Stimulated activated naive CD4-positive, alpha-beta T cell (primary cell): ENCODE measurements around the gene MGLL.
"Not testable (repeated sequence)": the region's sequence is repeated elsewhere in the genome, so short reads cannot be mapped to it uniquely, and the experiment has no call there.

Experiments used
- DNase-seq, 6 experiments: peaks; one replicate each; lab custom pipeline; 2025; lab: John Stamatoyannopoulos, UW

Gene MGLL

GRCh38 chr3:127707851-127708411 is 114.4 kb downstream of the MGLL start:
- DNase-seq: no peak

- DNase-seq: no peak
Observed at GRCh38 chr3:127706785-127707351, 115.4 kb downstream of the MGLL start.

- DNase-seq: no peak
Observed at GRCh38 chr3:127706312-127706711, 116.0 kb downstream of the MGLL start.

- DNase-seq: not testable (repeated sequence)
Observed at GRCh38 chr3:127704840-127705239, 117.5 kb downstream of the MGLL start.

GRCh38 chr3:127702151-127702578 is 120.2 kb downstream of the MGLL start:
- DNase-seq: no peak

- DNase-seq: no peak
Observed at GRCh38 chr3:127701280-127701911, 120.9 kb downstream of the MGLL start.

GRCh38 chr3:127700406-127700805 is 121.9 kb downstream of the MGLL start:
- no peak for DNase-seq

GRCh38 chr3:127699416-127700300 is 122.7 kb downstream of the MGLL start:
- no peak for DNase-seq

GRCh38 chr3:127698691-127699415 is 123.5 kb downstream of the MGLL start:
- no peak for DNase-seq

- DNase-seq: no peak
Observed at GRCh38 chr3:127698286-127698685, 124.0 kb downstream of the MGLL start.

GRCh38 chr3:127697551-127698240 is 124.6 kb downstream of the MGLL start:
- peak in 4 of 6 experiments; percentile 28 to 42 (median 33) for DNase-seq

- DNase-seq: peak; percentile 8 to 40 (median 25)
Observed at GRCh38 chr3:127694467-127695215, 127.7 kb downstream of the MGLL start.

GRCh38 chr3:127693336-127693843 is 128.9 kb downstream of the MGLL start:
- DNase-seq: no peak

- DNase-seq: no peak
Observed at GRCh38 chr3:127692501-127693335, 129.6 kb downstream of the MGLL start.

GRCh38 chr3:127691974-127692373 is 130.3 kb downstream of the MGLL start:
- no peak for DNase-seq

- no peak for DNase-seq
Observed at GRCh38 chr3:127691489-127691888, 130.8 kb downstream of the MGLL start.

- no peak for DNase-seq
Observed at GRCh38 chr3:127690823-127691452, 131.4 kb downstream of the MGLL start.

GRCh38 chr3:127690106-127690505 is 132.2 kb downstream of the MGLL start:
- no peak for DNase-seq
